GM10248 (cell line): Measurements from ENCODE around the gene KDM2A.

Experiments
- CTCF ChIA-PET: fragments of 300-600 bp; sonication (Branson Sonifier 250); formaldehyde crosslinking; extraction: SDS; loops from one replicate; lab custom pipeline; 2021; ENCODE audit warnings: antibody characterized with exemption; lab: Yijun Ruan, JAX
- POLR2A ChIA-PET: fragments of 350-650 bp; sonication (Branson Sonifier 250); formaldehyde crosslinking; extraction: SDS; loops from one replicate; lab custom pipeline; 2020; ENCODE audit warnings: antibody characterized with exemption; lab: Yijun Ruan, JAX
- DNase-seq: peaks from one replicate; pipeline ENCODE4 v3.0.0; 2012; ENCODE audit errors: extremely low spot score
- CTCF ChIP-seq: IDR thresholded peaks from 2 replicates; pipeline ENCODE4 v1.5.1; 2012; ENCODE audit warnings: mild to moderate bottlenecking, low read depth; ENCODE audit errors: extremely low read depth, missing control alignments, control extremely low read depth

The KDM2A gene

GRCh38 chr11:67274768-67275605, 155.9 kb downstream of the KDM2A start:
- no peak for TF ChIP-seq CTCF
- ChIA-PET CTCF (interaction anchor here (1.0 to 1.6 kb wide), 3 partner anchors 8 to 42 kb away, joined by 4 read pairs; partner anchors contain the start of gene GRK2), POLR2A (no interaction called here)
- DNase-seq, result no peak

GRCh38 chr11:67275606-67276409, 156.7 kb downstream of the KDM2A start:
- no peak for DNase-seq
- POLR2A ChIA-PET, result no interaction called here
- TF ChIP-seq CTCF, result no peak
- CTCF ChIA-PET, result interaction anchor here (1.1 to 2.4 kb wide), 5 partner anchors 8 to 75 kb away, joined by 4 to 12 read pairs (median 8); partner anchors contain the start of gene GRK2

GRCh38 chr11:67276781-67277230, 157.7 kb downstream of the KDM2A start:
- POLR2A ChIA-PET, result interaction anchor here (1.0 to 1.7 kb wide), 6 partner anchors 9 to 76 kb away, joined by 3 to 12 read pairs (median 4); partner anchors contain the start of genes ANKRD13D and POLD4
- CTCF ChIA-PET, result interaction anchor here (1.0 to 2.4 kb wide), 12 partner anchors 9 to 106 kb away, joined by 3 to 14 read pairs (median 6); no protein-coding TSS in a partner anchor
- DNase-seq, result peak; percentile 43
- TF ChIP-seq CTCF, result peak; percentile 56

GRCh38 chr11:67277231-67277961, 158.3 kb downstream of the KDM2A start:
- POLR2A ChIA-PET, result interaction anchor here (0.5 to 1.7 kb wide), 7 partner anchors 9 to 76 kb away, joined by 3 to 12 read pairs (median 4); partner anchors contain the start of genes ANKRD13D and POLD4
- DNase-seq, result peak; percentile 93
- CTCF ChIA-PET, result interaction anchor here (1.0 to 2.4 kb wide), 13 partner anchors 9 to 105 kb away, joined by 3 to 14 read pairs (median 5); no protein-coding TSS in a partner anchor
- TF ChIP-seq CTCF, result no peak

GRCh38 chr11:67278135-67278938, 159.3 kb downstream of the KDM2A start:
- CTCF ChIA-PET, result interaction anchor here (1.1 to 2.4 kb wide), 12 partner anchors 9 to 104 kb away, joined by 3 to 14 read pairs (median 6); partner anchors contain the start of gene ANKRD13D
- POLR2A ChIA-PET, result interaction anchor here (0.5 to 1.7 kb wide), 5 partner anchors 11 to 75 kb away, joined by 3 to 12 read pairs (median 4); partner anchors contain the start of genes ANKRD13D and POLD4
- TF ChIP-seq CTCF, result no peak
- no peak for DNase-seq
